ENCODE results near the gene HIBADH.
"Not testable (repeated sequence)": the region's sequence is repeated elsewhere in the genome, so short reads cannot be mapped to it uniquely, and the experiment has no call there.

DNA sequence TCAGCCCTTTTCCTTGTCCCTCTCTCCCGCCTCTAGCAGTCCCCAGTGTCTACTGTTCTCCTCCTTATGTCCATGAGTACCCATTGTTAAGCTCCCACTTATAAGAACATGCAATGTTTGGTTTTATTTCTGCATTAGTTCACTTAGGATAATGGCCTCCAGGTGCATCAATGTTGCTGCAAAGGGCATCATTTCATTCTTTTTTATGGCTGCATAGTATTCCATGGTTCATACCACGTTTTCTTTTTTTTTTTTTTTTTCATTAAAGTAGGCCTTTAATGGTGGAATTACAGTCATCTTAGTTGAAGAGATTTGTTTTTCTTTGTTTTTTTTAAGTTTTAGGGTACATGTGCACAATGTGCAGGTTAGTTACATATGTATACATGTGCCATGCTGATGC lies 160.8 kb downstream of the HIBADH start:
- TF ChIP-seq, protein P1, sequence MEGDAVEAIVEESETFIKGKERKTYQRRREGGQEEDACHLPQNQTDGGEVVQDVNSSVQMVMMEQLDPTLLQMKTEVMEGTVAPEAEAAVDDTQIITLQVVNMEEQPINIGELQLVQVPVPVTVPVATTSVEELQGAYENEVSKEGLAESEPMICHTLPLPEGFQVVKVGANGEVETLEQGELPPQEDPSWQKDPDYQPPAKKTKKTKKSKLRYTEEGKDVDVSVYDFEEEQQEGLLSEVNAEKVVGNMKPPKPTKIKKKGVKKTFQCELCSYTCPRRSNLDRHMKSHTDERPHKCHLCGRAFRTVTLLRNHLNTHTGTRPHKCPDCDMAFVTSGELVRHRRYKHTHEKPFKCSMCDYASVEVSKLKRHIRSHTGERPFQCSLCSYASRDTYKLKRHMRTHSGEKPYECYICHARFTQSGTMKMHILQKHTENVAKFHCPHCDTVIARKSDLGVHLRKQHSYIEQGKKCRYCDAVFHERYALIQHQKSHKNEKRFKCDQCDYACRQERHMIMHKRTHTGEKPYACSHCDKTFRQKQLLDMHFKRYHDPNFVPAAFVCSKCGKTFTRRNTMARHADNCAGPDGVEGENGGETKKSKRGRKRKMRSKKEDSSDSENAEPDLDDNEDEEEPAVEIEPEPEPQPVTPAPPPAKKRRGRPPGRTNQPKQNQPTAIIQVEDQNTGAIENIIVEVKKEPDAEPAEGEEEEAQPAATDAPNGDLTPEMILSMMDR (conservative IDR thresholded peaks at IDR 0.05; ENCODE audit: low read length), result not testable (repeated sequence)
- not testable (repeated sequence) for TF ChIP-seq EZH2phosphoT487 (IDR thresholded peaks at IDR 0.05; ENCODE audit: borderline replicate concordance, low read depth, low read length)
